GM21786 (cell line): Measurements from ENCODE around the gene WDR75.
"Not testable (repeated sequence)": the region's sequence is repeated elsewhere in the genome, so short reads cannot be mapped to it uniquely, and the experiment has no call there.

Experiments used
- ATAC-seq: cut with Tn5 transposase; IDR thresholded peaks from one replicate; pipeline ENCODE4 v1.9.1; 2021; ENCODE audit not compliant: unreplicated experiment

Gene WDR75

GRCh38 chr2:189440947-189441708, at the start of gene WDR75:
TSS of gene WDR75 (plus strand) at chr2:189441474. CDS start at chr2:189441493, 19 bp downstream.
- ATAC-seq = peak; percentile 90

- ATAC-seq = no peak
Observed at GRCh38 chr2:189393440-189394111, 47.7 kb upstream of the WDR75 start.

GRCh38 chr2:189394525-189394924, 46.7 kb upstream of the WDR75 start:
- ATAC-seq = no peak

DNA sequence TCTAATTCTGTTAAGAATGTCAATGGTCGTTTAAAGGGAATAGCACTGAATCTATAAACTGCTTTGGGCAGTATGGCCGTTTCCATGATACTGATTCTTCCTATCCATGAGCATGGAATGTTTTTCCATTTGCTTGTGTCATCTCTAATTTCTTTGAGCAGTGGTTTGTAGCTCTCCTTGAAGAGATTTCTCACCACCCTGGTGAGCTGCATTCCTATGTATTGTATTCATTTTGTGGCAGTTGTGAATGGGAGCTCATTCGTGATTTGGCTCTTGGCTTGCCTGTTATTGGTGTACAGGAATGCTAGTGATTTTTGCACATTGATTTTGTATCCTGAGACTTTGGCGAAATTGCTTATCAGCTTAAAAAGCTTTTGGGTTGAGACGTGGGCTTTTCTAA, 38.3 kb upstream of the WDR75 start:
- ATAC-seq = no peak

DNA sequence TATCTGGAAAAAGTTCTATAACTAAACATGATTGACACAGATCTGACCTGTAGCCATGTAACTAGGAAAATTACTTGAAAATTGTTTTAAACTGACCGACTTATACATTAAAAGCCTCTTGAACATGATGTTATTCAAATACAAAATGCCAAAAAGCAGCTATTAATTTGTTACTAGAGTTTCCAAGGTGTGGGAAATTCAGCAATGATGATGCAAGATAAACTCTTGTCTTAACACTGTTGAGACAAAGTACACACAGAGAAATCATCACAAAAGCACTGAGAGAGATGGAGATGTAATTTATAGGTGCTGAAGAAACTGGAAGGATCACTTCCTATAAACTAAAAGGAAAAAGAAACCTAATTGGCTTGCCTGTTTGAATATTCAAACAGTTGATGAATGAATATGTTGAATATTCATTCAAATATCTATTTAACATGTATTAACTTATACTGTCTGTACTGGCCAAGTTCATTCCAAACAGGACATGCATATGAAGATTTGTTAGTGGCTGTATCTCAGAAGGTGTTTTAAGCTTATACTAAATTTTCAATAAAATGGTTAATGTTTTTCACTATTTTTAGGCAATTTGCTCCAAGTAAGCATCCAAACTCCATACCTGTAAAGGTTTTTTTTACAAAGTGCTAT, 34.6 kb upstream of the WDR75 start:
- ATAC-seq = no peak

DNA sequence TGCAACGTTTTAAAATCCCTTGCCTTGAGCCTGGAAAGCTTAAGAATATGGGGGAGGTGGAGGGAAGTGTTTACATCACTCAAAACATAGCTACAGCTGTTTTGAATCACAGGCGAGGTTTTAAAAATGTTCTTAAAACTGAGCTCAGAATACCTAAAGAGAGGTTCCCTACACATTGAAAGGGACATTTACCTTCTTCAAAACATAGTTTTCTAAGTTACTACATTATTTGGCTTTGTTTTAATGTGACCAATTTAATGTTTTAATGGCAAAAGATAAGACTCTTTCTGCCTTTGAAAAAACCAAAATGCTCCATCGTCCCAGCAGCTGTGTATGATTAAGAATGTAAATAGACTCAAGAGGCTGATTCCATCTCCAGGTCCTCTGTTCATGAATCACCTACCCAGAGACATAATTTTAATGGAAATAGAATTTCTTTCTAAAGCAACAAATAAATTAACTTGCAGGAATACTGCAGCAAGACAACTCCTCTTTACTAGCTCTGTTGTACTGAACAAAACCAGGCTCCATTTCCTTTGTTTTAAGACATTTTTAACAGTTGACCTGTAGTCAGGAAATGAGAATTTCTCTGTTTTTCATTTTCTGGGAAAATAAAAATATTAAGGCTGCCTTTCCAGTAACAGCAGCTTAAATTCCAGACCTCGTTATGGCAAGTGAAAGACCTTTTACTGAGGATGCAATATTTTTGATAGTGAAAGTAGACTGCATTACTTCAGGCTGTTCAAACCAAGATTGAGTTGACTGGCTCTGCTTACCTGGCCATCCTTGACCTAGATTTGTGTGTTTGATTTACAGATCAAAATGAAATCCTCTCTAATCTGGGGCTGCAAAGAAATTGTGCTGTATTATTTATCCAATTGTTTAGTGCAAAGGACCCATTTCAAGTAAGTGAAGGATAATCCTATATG, 33.7 kb upstream of the WDR75 start:
- no peak for ATAC-seq

- no peak for ATAC-seq
Observed at GRCh38 chr2:189408294-189408693, 33.0 kb upstream of the WDR75 start.

GRCh38 chr2:189409131-189409530, 32.1 kb upstream of the WDR75 start:
- ATAC-seq = no peak

- no peak for ATAC-seq
Observed at GRCh38 chr2:189409647-189410046, 31.6 kb upstream of the WDR75 start.

DNA sequence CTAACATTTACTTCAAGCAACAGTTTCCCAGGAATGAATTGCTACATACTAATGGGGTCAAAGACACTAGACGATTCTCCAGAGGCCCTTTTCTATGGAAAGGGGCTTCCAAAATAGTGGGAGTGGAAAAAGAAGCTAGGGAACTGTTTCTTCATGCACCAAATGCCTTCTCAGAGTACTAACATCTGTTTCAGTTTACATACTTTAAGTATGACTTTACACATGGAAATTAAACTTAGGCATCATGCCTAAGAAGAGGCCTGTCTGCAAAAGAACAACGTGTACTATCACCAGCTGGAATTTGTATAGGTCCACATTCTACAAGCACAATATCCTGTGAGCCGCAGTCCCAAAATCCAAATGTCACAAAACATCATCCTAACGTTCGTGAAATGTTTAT, 29.4 kb upstream of the WDR75 start:
- no peak for ATAC-seq

- peak; percentile 82 for ATAC-seq
Observed at GRCh38 chr2:189412330-189412953, 28.8 kb upstream of the WDR75 start.

DNA sequence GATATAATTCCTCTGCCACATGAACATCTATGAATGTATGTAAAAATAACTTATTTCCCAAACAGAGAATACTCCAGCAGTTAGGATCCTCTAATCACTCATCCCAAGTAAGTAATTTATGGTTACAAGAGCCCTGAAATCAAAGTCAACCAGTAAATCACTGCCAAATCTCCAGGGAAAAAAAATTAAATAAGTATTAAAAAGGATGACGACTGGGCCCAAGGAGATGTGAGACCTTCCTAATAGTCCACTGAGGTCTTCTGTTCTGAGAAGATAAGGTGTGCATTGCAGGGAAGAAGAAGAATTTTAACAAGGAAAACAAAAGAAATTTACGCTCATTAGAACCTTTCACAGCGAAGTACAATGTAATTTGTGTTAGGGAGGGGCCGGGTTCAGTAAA, 28.0 kb upstream of the WDR75 start:
- no peak for ATAC-seq

- ATAC-seq = no peak
Observed at GRCh38 chr2:189421644-189422043, 19.6 kb upstream of the WDR75 start.

DNA sequence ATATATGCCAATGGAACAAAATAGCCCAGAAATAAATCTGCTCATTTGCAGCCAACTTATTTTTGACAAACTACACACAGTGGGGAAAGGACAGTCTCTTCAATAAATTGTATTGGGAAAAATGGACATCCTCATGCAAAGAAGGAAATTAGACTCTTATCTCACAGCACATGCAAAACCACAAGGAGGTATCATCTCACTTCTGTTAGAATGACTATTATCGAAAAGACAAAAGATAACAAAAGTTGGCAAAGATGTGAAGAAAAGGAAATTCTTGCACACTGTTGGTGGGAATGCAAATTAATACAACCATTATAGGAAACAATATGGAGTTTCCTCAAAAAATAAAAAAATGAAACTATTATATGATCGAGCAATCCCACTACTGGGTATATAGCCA, 16.3 kb upstream of the WDR75 start:
- ATAC-seq = no peak

DNA sequence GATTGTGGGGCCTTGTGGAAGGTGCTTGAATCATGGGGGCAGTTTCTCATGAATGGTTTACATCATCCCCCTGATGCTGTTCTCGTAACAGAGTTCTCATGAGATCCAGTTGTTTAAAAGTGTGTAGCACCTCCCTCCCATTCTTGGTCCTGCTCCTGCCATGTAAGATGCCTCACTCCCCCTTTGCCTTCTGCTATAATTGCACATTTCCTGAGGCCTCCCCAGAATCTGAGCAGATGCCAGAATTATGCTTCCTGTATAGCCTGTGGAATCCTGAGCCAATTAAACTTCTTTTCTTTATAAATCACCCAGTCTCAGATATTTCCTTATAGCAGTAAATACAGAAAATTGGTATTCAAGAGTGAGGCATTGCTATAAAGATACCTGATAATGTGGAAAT, 15.6 kb upstream of the WDR75 start:
- no peak for ATAC-seq

DNA sequence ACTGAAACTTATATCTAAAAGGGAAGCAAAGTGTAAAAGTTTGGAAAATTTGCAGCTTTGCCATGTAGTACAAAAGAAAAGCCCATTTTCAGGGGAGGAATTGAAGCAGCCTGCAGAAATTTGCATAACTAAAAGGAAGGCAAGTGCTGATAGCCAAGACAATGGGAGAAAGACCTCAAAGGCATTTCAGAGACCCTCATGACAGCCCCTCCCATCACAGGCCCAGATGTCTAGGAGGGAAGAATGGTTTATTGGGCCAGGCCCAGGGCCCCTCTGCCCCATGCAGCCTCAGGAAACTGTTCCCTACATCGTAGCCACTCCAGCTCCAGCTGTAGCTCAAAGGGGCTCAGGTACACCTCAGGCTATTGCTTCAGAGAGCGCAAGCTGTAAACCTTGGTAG, 14.4 kb upstream of the WDR75 start:
- ATAC-seq = no peak

DNA sequence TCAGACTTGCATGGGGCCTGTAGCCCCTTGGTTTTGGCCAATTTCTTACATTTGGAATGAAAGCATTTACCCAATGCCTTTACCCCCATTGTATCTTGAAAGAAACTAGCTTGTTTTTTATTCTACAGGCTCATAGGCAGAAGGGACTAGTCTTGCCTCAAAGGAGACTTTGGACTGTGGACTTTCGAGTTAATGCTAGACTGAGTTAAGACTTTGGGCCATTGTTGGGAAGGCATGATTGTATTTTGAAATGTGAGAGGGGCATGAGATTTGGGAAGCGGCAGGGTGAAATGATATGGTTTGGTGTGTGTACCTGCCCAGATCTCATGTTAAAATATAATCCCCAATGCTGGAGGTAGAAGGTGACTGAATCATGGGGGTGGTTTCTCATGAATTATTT, 13.4 kb upstream of the WDR75 start:
- ATAC-seq = no peak

GRCh38 chr2:189430448-189430847, 10.8 kb upstream of the WDR75 start:
- ATAC-seq = not testable (repeated sequence)

DNA sequence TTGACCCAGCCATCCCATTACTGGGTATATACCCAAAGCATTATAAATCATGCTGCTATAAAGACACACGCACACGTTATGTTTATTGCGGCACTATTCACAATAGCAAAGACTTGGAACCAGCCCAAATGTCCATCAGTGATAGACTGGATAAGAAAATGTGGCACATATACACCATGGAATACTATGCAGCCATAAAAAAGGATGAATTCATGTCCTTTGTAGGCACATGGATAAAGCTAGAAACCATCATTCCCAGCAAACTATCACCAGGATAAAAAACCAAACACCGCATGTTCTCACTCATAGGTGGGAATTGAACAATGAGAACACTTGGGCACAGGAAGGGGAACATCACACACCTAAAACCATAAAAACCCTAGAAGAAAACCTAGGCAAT, 5.5 kb upstream of the WDR75 start:
- not testable (repeated sequence) for ATAC-seq

GRCh38 chr2:189437926-189438325, 3.3 kb upstream of the WDR75 start:
- no peak for ATAC-seq

GRCh38 chr2:189439342-189439741, 1.9 kb upstream of the WDR75 start:
- ATAC-seq = no peak
